Uterus (tissue), 2 donors: Measurements from ENCODE around the gene JARID2.

Source experiments
- CTCF ChIP-seq, 4 experiments: fragments of 200-600 bp in 2 of 4; fragments of 450-650 bp in 2 of 4; sonication (generic) in 2 of 4; IDR thresholded peaks; one replicate each; pipeline ENCODE4 v1.5.1; 2016 to 2019; ENCODE audit warnings: antibody characterized with exemption in 4 of 4, mild to moderate bottlenecking in 2 of 4, moderate library complexity in 1 of 4
- POLR2A ChIP-seq, 2 donors: fragments of 450-650 bp; IDR thresholded peaks; one replicate each; pipeline ENCODE4 v1.6.1; 2016; ENCODE audit warnings: antibody characterized with exemption in 2 of 2, mild to moderate bottlenecking in 1 of 2, moderate library complexity in 1 of 2

- TF ChIP-seq CTCF (IDR thresholded peaks at IDR 0.05) (no peak), POLR2A (IDR thresholded peaks at IDR 0.05) (no peak)
Observed at GRCh38 chr6:15444081-15444731, 198.3 kb downstream of the JARID2 start.
